Measurements from ENCODE around the gene SIAH1.

GRCh38 chr16:48409839-48410632 lies 24.8 kb upstream of the SIAH1 start:
- TF ChIP-seq CTCF (IDR thresholded peaks at IDR 0.05) (no peak), POLR2A (IDR thresholded peaks at IDR 0.05) (peak; percentile 47), POLR2AphosphoS5 (IDR thresholded peaks at IDR 0.05) (peak in 2 of 3 donors; percentile 28 to 74), EP300 (IDR thresholded peaks at IDR 0.05; ENCODE audit: low read depth) (no peak)

Data from transverse colon (tissue), 4 donors.